NT2/D1 (cell line): ENCODE results near the gene MB21D2.

Experiments
- DNase-seq: peaks from one replicate; pipeline ENCODE4 v3.0.0-alpha.2; 2011; ENCODE audit warnings: low read depth, low spot score
- H3K27me3 ChIP-seq: 2 replicates; pipeline ENCODE4 v1.6.0; 2011; ENCODE audit warnings: mild to moderate bottlenecking; ENCODE audit not compliant: insufficient read length, insufficient read depth
- H3K36me3 ChIP-seq: 2 replicates; pipeline ENCODE4 v1.6.1; 2011; ENCODE audit warnings: mild to moderate bottlenecking, low read length, mixed read lengths; ENCODE audit not compliant: insufficient read depth, insufficient read length
- H3K4me1 ChIP-seq: 2 replicates; pipeline ENCODE4 v1.5.1; 2011; ENCODE audit not compliant: insufficient read depth, insufficient read length
- H3K4me3 ChIP-seq: 2 replicates; pipeline ENCODE4 v1.5.1; 2011; ENCODE audit warnings: low read depth; ENCODE audit not compliant: insufficient read length
- H3K9ac ChIP-seq: 2 replicates; pipeline ENCODE4 v1.6.0; 2011; ENCODE audit warnings: low read depth; ENCODE audit not compliant: insufficient read length
- H3K9me3 ChIP-seq: 2 replicates; pipeline ENCODE4 v1.5.1; 2011; ENCODE audit warnings: mild to moderate bottlenecking, low read length; ENCODE audit not compliant: insufficient read depth
- SUZ12 ChIP-seq: IDR thresholded peaks from 2 replicates; pipeline ENCODE4 v1.6.1; 2011; ENCODE audit not compliant: insufficient read length, insufficient read depth; ENCODE audit errors: extremely low read depth
- YY1 ChIP-seq: IDR thresholded peaks from 2 replicates; pipeline ENCODE4 v1.6.1; 2011; ENCODE audit not compliant: insufficient read length, insufficient read depth
- ZNF274 ChIP-seq: IDR thresholded peaks from 2 replicates; pipeline ENCODE4 v1.6.1; 2011; ENCODE audit warnings: mild to moderate bottlenecking, low read depth, low read length

MB21D2 gene

GRCh38 chr3:192931825-192932224 is 14.2 kb upstream of the MB21D2 start:
- H3K9me3 ChIP-seq = no peaks in the 10 kb centered on the region
- no peaks in the 10 kb centered on the region for H3K36me3 ChIP-seq
- H3K9ac ChIP-seq = no peak overlapping the region
- no peak overlapping the region for H3K4me3 ChIP-seq
- DNase-seq = no peak
- no peak for TF ChIP-seq YY1
- TF ChIP-seq SUZ12 = no peak
- no peak for TF ChIP-seq ZNF274
- no peaks in the 10 kb centered on the region for H3K4me1 ChIP-seq
- no peaks in the 10 kb centered on the region for H3K27me3 ChIP-seq

- H3K9ac ChIP-seq = no peak overlapping the region
- TF ChIP-seq YY1 (no peak), SUZ12 (no peak), ZNF274 (no peak)
- no peaks in the 10 kb centered on the region for H3K36me3 ChIP-seq
- no peaks in the 10 kb centered on the region for H3K27me3 ChIP-seq
- no peak overlapping the region for H3K4me3 ChIP-seq
- no peak for DNase-seq
- H3K4me1 ChIP-seq = no peaks in the 10 kb centered on the region
- H3K9me3 ChIP-seq = no peaks in the 10 kb centered on the region
These were observed 12.9 kb upstream of the MB21D2 start for GRCh38 chr3:192930577-192930976.

GRCh38 chr3:192929755-192930547 is 12.3 kb upstream of the MB21D2 start:
- Histone ChIP-seq H3K4me3 (no peak overlapping the region), H3K9me3 (no peaks in the 10 kb centered on the region), H3K9ac (no peak overlapping the region), H3K27me3 (no peaks in the 10 kb centered on the region), H3K4me1 (no peaks in the 10 kb centered on the region), H3K36me3 (no peaks in the 10 kb centered on the region)
- no peak for DNase-seq
- TF ChIP-seq ZNF274 (no peak), YY1 (no peak), SUZ12 (no peak)

GRCh38 chr3:192929146-192929545 is 11.5 kb upstream of the MB21D2 start:
- Histone ChIP-seq H3K4me3 (no peak overlapping the region), H3K9ac (no peak overlapping the region), H3K9me3 (no peaks in the 10 kb centered on the region), H3K27me3 (no peaks in the 10 kb centered on the region), H3K4me1 (no peaks in the 10 kb centered on the region), H3K36me3 (no peaks in the 10 kb centered on the region)
- DNase-seq = no peak
- TF ChIP-seq YY1 = no peak
- no peak for TF ChIP-seq SUZ12
- TF ChIP-seq ZNF274 = no peak

GRCh38 chr3:192928720-192929119 is 11.1 kb upstream of the MB21D2 start:
- Histone ChIP-seq H3K27me3 (no peaks in the 10 kb centered on the region), H3K9me3 (no peaks in the 10 kb centered on the region), H3K9ac (no peak overlapping the region), H3K4me3 (no peak overlapping the region), H3K4me1 (no peaks in the 10 kb centered on the region), H3K36me3 (no peaks in the 10 kb centered on the region)
- DNase-seq = no peak
- no peak for TF ChIP-seq ZNF274
- TF ChIP-seq SUZ12 = no peak
- no peak for TF ChIP-seq YY1

- Histone ChIP-seq H3K9me3 (no peaks in the 10 kb centered on the region), H3K4me3 (no peak overlapping the region), H3K27me3 (no peaks in the 10 kb centered on the region), H3K4me1 (peaks cover 3% of the 10 kb centered on the region), H3K9ac (no peak overlapping the region), H3K36me3 (no peaks in the 10 kb centered on the region)
- DNase-seq = no peak
- TF ChIP-seq ZNF274 (no peak), SUZ12 (no peak), YY1 (no peak)
These were observed 10.4 kb upstream of the MB21D2 start for GRCh38 chr3:192928016-192928415.

GRCh38 chr3:192927016-192927415 is 9.4 kb upstream of the MB21D2 start:
- Histone ChIP-seq H3K36me3 (no peaks in the 10 kb centered on the region), H3K4me3 (no peak overlapping the region), H3K4me1 (peaks cover 3% of the 10 kb centered on the region), H3K9me3 (no peaks in the 10 kb centered on the region), H3K9ac (no peak overlapping the region), H3K27me3 (no peaks in the 10 kb centered on the region)
- TF ChIP-seq ZNF274 (no peak), SUZ12 (no peak), YY1 (no peak)
- DNase-seq = no peak

- Histone ChIP-seq H3K4me3 (no peak overlapping the region), H3K27me3 (no peaks in the 10 kb centered on the region), H3K36me3 (no peaks in the 10 kb centered on the region), H3K9ac (no peak overlapping the region), H3K9me3 (no peaks in the 10 kb centered on the region), H3K4me1 (peaks cover 3% of the 10 kb centered on the region)
- no peak for DNase-seq
- TF ChIP-seq SUZ12 = no peak
- no peak for TF ChIP-seq ZNF274
- TF ChIP-seq YY1 = no peak
These were observed 6.1 kb upstream of the MB21D2 start for GRCh38 chr3:192923731-192924130.
